Stimulated activated CD8-positive, alpha-beta memory T cell treated with anti-CD3 and anti-CD28 coated beads, Interleukin-4, amount 100 ng/mL, for 48 hours (primary cell): ENCODE measurements around the gene SNAP47.

ENCODE experiments used
- DNase-seq: peaks from one replicate; pipeline ENCODE4 v3.0.0-alpha.2; 2020

The SNAP47 gene

GRCh38 chr1:227803933-227804332 lies 68.7 kb downstream of the SNAP47 start:
- DNase-seq, result no peak

- DNase-seq, result no peak
Observed at GRCh38 chr1:227805606-227806197, 70.5 kb downstream of the SNAP47 start.

GRCh38 chr1:227808566-227808965 lies 73.3 kb downstream of the SNAP47 start:
- DNase-seq, result no peak

- DNase-seq, result no peak
Observed at GRCh38 chr1:227809026-227809425, 73.8 kb downstream of the SNAP47 start.

- no peak for DNase-seq
Observed at GRCh38 chr1:227813962-227814361, 78.7 kb downstream of the SNAP47 start.

DNA sequence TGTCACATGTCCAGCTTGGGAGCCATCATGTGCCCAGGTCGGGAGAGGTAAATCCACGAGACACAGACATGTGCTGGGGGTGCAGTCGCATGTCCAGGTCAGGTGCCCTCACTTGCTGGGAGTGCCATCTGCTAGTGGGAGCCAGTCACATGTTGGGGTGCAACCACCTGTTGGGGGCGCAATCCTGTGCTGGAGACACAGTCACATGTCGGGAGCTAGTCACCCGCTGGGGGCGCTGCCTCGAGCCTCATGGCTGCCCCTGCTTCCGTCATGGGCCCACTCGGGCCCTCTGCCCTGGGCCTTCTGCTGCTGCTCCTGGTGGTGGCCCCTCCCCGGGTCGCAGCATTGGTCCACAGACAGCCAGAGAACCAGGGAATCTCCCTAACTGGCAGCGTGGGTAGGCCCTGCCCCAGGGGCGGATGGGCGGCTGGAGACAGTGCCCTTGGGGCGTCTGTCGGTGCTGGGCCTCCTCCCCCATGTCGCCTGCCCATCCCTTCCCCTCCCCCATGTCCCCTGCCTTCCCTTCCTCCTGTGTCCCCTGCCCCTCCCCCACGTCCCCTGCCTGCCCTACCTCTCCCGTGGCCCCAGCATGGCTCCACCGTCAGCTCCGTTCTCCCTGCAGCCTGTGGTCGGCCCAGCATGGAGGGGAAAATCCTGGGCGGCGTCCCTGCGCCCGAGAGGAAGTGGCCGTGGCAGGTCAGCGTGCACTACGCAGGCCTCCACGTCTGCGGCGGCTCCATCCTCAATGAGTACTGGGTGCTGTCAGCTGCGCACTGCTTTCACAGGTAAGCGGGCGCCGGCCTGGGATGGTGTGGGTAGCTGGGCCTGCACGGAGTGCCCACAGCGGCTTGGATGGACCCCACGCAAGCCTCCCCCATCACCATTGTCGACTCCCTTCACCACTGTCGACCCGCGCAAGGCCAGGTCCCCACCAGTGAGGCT lies 80.5 kb downstream of the SNAP47 start, which contains the start of gene PRSS38:
TSS of gene PRSS38 (plus strand) at position 208 of the 942 bp plus-strand sequence. CDS start at position 250, 42 bp downstream.
- no peak for DNase-seq

DNA sequence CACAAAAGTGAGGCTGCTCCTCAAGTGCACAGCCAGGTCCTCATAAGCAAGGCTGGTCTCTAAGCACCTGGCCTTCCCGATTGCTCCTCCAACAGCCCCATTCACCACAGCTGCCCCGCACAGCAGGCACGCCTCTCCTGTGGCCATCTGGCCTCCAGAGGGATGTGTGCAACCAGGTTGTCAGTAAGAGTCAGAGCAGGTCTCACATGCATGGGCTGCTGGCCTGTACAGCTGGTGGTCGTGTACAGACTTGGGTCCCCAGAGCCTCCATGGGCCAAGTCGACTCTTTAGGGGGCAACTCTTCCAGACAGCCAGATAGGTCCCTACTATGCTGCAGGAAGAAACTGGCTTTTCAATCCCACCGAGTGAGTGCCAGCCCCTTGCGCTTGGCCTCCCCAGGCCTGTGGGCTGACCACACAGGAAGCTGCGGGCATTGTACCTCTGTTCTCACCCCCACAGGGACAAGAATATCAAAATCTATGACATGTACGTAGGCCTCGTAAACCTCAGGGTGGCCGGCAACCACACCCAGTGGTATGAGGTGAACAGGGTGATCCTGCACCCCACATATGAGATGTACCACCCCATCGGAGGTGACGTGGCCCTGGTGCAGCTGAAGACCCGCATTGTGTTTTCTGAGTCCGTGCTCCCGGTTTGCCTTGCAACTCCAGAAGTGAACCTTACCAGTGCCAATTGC lies 81.7 kb downstream of the SNAP47 start:
- DNase-seq, result no peak

DNA sequence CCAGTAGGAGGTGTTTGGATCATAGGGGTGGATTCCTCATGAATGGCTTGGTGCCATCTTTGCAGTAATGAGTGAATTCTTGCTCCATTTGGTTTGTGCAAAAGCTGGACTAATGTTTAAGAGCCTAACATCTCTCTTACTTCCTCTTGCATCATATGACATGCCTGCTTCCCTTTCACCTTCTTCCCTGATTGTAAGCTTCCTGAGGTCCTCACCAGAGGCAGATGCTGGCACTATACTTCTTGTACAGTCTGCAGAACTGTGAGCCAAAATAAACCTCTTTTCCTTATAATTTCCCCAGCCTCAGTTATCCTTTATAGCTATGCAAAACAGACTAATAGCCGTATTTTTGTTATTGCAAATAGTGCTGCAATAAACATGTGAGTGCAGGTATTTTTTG lies 88.3 kb downstream of the SNAP47 start:
- DNase-seq, result no peak

- no peak for DNase-seq
Observed at GRCh38 chr1:227824204-227824603, 89.0 kb downstream of the SNAP47 start.

- DNase-seq, result no peak
Observed at GRCh38 chr1:227828786-227829185, 93.6 kb downstream of the SNAP47 start.
